BJ (cell line): ENCODE results near the gene ACADSB. TPM values are rescaled to one million over a fixed set of nuclear protein-coding genes. Genes with fewer than 3 reads are reported as not detected.

ENCODE experiments used
- CTCF ChIA-PET: fragments of 350-600 bp; formaldehyde crosslinking; extraction: SDS; loops from one replicate; lab custom pipeline; 2021; ENCODE audit warnings: antibody characterized with exemption, inconsistent platforms; lab: Yijun Ruan, JAX
- POLR2A ChIA-PET: fragments of 300-600 bp; sonication (Branson Sonifier 250); formaldehyde crosslinking; extraction: SDS; loops from one replicate; lab custom pipeline; 2021; ENCODE audit warnings: antibody characterized with exemption; lab: Charles Lee
- DNase-seq: peaks from one replicate; pipeline ENCODE4 v3.0.0-alpha.2; 2011; ENCODE audit warnings: low read depth
- H3K27me3 ChIP-seq: 2 replicates; pipeline ENCODE4 v1.6.0; 2011; ENCODE audit warnings: low read length; ENCODE audit not compliant: control insufficient read depth, insufficient read depth
- H3K36me3 ChIP-seq: 2 replicates; pipeline ENCODE4 v1.5.1; 2011; ENCODE audit warnings: low read length; ENCODE audit not compliant: control insufficient read depth, insufficient read depth
- H3K4me3 ChIP-seq: 2 replicates; pipeline ENCODE4 v1.5.1; 2011; ENCODE audit warnings: low read depth, mild to moderate bottlenecking, control low read depth, low read length
- polyA plus RNA-seq: library from polyadenylated mRNA; depleted of rRNA; stranded (reverse); fragments of >200 nt; gene quantifications from 2 replicates; pipeline ENCODE4 v1.2.3, GENCODE V29; 2011
- TF ChIP-seq, protein P1 (sequence below): IDR thresholded peaks from 2 replicates; pipeline ENCODE4 v1.5.1; 2011; ENCODE audit warnings: low read depth, mild to moderate bottlenecking, control low read depth, inconsistent platforms, low read length, moderate library complexity; ENCODE audit not compliant: insufficient read depth

Gene ACADSB
- polyA plus RNA-seq, 1 experiment, result 5.2 TPM

DNA sequence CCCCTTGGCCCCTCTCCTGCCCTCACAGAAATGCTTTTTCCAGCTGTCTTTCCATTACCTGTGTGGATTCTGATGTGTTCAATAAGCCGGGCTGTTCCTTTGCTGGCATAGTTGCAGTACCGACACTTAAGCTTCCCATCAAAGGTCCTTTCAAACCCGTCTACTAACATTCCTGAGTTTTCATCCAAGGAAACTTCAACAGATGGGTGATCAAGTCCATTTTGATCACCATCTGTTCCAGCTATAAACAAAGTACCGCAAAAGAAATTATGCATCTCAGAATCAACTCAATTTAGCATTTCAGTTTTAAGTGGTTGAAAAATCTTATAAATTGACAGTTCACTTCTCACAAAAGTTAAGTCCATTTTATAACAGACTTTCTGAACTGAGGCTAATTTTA lies 12.9 kb upstream of the ACADSB start:
- no peak overlapping the region for H3K4me3 ChIP-seq
- H3K27me3 ChIP-seq, result no peaks in the 10 kb centered on the region
- ChIA-PET POLR2A (interaction anchor here (0.7 kb wide), 1 partner anchor 12 kb away, joined by 7 read pairs; no protein-coding TSS in a partner anchor), CTCF (interaction anchor here (1.2 to 1.3 kb wide), 2 partner anchors 13 to 15 kb away, joined by 3 read pairs; no protein-coding TSS in a partner anchor)
- DNase-seq, result no peak
- peaks cover 7% of the 10 kb centered on the region for H3K36me3 ChIP-seq
- TF ChIP-seq, protein P1, sequence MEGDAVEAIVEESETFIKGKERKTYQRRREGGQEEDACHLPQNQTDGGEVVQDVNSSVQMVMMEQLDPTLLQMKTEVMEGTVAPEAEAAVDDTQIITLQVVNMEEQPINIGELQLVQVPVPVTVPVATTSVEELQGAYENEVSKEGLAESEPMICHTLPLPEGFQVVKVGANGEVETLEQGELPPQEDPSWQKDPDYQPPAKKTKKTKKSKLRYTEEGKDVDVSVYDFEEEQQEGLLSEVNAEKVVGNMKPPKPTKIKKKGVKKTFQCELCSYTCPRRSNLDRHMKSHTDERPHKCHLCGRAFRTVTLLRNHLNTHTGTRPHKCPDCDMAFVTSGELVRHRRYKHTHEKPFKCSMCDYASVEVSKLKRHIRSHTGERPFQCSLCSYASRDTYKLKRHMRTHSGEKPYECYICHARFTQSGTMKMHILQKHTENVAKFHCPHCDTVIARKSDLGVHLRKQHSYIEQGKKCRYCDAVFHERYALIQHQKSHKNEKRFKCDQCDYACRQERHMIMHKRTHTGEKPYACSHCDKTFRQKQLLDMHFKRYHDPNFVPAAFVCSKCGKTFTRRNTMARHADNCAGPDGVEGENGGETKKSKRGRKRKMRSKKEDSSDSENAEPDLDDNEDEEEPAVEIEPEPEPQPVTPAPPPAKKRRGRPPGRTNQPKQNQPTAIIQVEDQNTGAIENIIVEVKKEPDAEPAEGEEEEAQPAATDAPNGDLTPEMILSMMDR, result no peak

DNA sequence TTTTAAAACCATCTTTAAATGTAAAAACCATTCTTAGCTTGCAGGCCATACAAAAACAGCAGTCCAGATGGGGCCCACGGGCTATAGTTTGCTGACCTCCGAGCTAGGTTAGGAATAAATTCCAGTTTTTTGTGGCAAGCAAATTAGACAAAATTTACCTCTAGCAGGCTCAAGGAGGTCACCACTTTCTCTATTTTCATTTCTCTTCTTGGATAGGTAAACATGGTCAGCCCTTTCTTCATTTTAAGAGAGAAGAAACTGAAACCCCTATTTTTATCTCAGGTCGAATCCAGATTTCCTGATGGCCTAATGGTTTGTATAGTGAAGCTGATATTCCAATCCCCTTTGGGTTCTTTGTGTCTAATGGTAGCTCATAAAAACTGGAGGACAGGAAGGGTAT lies 10.9 kb upstream of the ACADSB start:
- TF ChIP-seq, protein P1, result no peak
- POLR2A ChIA-PET, result no interaction called here
- peaks cover 7% of the 10 kb centered on the region for H3K36me3 ChIP-seq
- H3K27me3 ChIP-seq, result no peaks in the 10 kb centered on the region
- no peak overlapping the region for H3K4me3 ChIP-seq
- CTCF ChIA-PET, result interaction anchor here (1.9 kb wide), 1 partner anchor 15 kb away, joined by 5 read pairs; no protein-coding TSS in a partner anchor
- no peak for DNase-seq

DNA sequence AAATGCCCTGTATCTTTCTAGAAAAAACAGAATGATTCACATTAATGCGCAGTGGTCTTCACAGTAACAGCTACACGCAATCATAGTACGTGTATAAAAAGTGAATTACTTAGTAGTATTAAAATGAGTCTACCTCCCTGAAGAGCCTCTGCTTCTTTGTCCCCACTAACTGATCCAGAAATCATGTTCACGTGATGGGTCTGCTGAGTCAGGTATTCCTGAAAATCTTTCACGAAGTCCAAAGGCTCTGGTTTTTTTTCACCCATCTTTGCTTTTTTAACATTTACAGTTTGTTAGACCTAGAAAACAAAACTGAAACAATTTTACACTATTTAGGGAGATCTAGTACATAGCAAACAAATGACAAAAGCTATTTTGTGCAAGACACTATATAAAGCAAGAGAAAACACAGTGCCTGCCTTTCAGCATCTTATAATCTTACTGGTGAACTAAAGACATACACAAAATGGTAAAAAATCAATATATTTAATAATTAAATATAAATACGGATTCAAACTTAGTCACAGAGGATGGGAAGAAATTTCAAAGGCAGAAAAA lies 10.4 kb upstream of the ACADSB start:
- TF ChIP-seq, protein P1, result no peak
- Histone ChIP-seq H3K27me3 (no peaks in the 10 kb centered on the region), H3K36me3 (peaks cover 7% of the 10 kb centered on the region), H3K4me3 (no peak overlapping the region)
- DNase-seq, result no peak
- ChIA-PET POLR2A (no interaction called here), CTCF (interaction anchor here (1.9 kb wide), 1 partner anchor 15 kb away, joined by 5 read pairs; no protein-coding TSS in a partner anchor)

DNA sequence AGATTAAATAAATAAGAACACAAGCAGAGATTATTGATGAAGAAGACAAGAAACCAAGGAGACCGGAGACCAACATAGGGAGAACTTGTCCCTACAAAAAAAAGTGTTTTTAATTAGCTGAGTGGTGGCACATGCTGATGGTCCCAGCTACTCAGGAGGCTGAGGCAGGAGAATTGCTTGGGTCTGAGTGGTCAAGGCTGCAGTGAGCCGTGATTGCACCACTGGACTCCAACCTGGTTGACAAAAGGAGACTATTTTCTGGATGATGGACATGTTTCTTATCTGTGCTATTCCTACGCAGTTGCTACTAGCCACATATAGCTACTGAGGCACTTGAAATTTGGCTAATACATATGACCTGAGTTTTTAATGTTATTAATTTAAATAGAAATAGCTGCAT lies 9.9 kb upstream of the ACADSB start:
- no peaks in the 10 kb centered on the region for H3K27me3 ChIP-seq
- DNase-seq, result no peak
- ChIA-PET CTCF (interaction anchor here (1.4 to 1.9 kb wide), 2 partner anchors 9 to 16 kb away, joined by 5 read pairs; no protein-coding TSS in a partner anchor), POLR2A (no interaction called here)
- TF ChIP-seq, protein P1, result no peak
- H3K36me3 ChIP-seq, result peaks cover 7% of the 10 kb centered on the region
- no peak overlapping the region for H3K4me3 ChIP-seq

DNA sequence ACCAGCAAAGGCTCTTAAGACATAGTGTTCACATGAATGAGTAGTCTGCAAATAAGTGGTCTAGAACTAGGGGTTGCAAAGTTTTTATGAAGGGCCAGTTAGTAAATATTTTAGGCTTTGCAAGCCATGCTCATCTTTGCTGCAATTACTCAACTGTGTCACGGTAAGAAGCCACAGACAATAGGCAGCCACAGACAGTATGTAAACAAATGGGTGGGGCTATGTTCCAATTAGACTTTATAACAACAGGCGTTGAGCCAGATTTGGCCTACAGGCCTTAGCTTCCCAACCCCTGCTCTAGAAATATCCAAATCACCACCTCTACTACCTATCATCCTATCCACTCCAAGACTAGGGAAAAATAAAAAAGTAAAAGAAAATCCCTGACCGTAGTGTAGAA lies 9.5 kb upstream of the ACADSB start:
- no peak for DNase-seq
- H3K27me3 ChIP-seq, result no peaks in the 10 kb centered on the region
- ChIA-PET POLR2A (no interaction called here), CTCF (interaction anchor here (1.1 to 1.9 kb wide), 3 partner anchors 9 to 16 kb away, joined by 4 to 5 read pairs (median 5); no protein-coding TSS in a partner anchor)
- H3K4me3 ChIP-seq, result no peak overlapping the region
- peaks cover 4% of the 10 kb centered on the region for H3K36me3 ChIP-seq
- TF ChIP-seq, protein P1, result no peak
